H9 (cell line): ENCODE measurements around the gene KAZN. TPM values are rescaled to one million over a fixed set of nuclear protein-coding genes. Genes with fewer than 3 reads are reported as not detected.

Experiments
- DNase-seq: peaks from one replicate; pipeline ENCODE4 v3.0.0-alpha.2; 2017
- H2AFZ ChIP-seq: one replicate; pipeline ENCODE4 v1.6.1; 2013; ENCODE audit warnings: mild to moderate bottlenecking, low read length, control low read depth, moderate library complexity
- H2AK5ac ChIP-seq: 2 replicates; pipeline ENCODE4 v1.6.1; 2013; ENCODE audit warnings: low read length, control low read depth, mixed read lengths; ENCODE audit not compliant: insufficient read length
- H2BK120ac ChIP-seq: one replicate; pipeline ENCODE4 v1.6.1; 2013; ENCODE audit warnings: low read depth, mild to moderate bottlenecking, low read length, control low read depth, inconsistent platforms; ENCODE audit not compliant: poor library complexity, severe bottlenecking
- H2BK12ac ChIP-seq: 2 replicates; pipeline ENCODE4 v1.6.1; 2013; ENCODE audit warnings: low read length, control low read depth, mixed read lengths, low read depth; ENCODE audit not compliant: insufficient read length
- H2BK15ac ChIP-seq: 2 replicates; pipeline ENCODE4 v1.6.1; 2013; ENCODE audit warnings: low read depth, low read length, control low read depth
- H2BK20ac ChIP-seq: one replicate; pipeline ENCODE4 v1.6.1; 2013; ENCODE audit warnings: low read depth, mild to moderate bottlenecking, low read length, control low read depth, inconsistent platforms; ENCODE audit not compliant: poor library complexity, severe bottlenecking
- H2BK5ac ChIP-seq: 2 replicates; pipeline ENCODE4 v1.6.1; 2013; ENCODE audit warnings: low read length, control low read depth, mixed read lengths; ENCODE audit not compliant: insufficient read length
- H3K14ac ChIP-seq: 2 replicates; pipeline ENCODE4 v1.6.1; 2013; ENCODE audit warnings: low read length, control low read depth; ENCODE audit not compliant: insufficient read depth
- H3K18ac ChIP-seq: 2 replicates; pipeline ENCODE4 v1.6.1; 2013; ENCODE audit warnings: low read depth, mild to moderate bottlenecking, mixed read lengths, low read length, control low read depth; ENCODE audit not compliant: insufficient read length
- H3K23ac ChIP-seq: 2 replicates; pipeline ENCODE4 v1.6.1; 2013; ENCODE audit warnings: low read length, control low read depth, mixed read lengths, low read depth; ENCODE audit not compliant: insufficient read length
- H3K23me2 ChIP-seq: 2 replicates; pipeline ENCODE4 v1.6.1; 2013; ENCODE audit warnings: low read depth, mild to moderate bottlenecking, mixed read lengths, low read length, control low read depth; ENCODE audit not compliant: insufficient read length, poor library complexity, severe bottlenecking
- H3K27ac ChIP-seq: 2 replicates; pipeline ENCODE4 v1.5.1; 2013; ENCODE audit warnings: low read length, control low read depth, mixed read lengths, low read depth; ENCODE audit not compliant: insufficient read length
- H3K27me3 ChIP-seq: 2 replicates; pipeline ENCODE4 v1.6.1; 2013; ENCODE audit warnings: low read length, control low read depth, inconsistent platforms; ENCODE audit not compliant: insufficient read depth
- H3K4ac ChIP-seq: 2 replicates; pipeline ENCODE4 v1.6.1; 2013; ENCODE audit warnings: low read depth, mild to moderate bottlenecking, control low read depth, inconsistent platforms, low read length, moderate library complexity
- H3K4me1 ChIP-seq: 2 replicates; pipeline ENCODE4 v1.6.1; 2013; ENCODE audit warnings: low read length, control low read depth, inconsistent platforms; ENCODE audit not compliant: insufficient read depth
- H3K4me2 ChIP-seq: 2 replicates; pipeline ENCODE4 v1.6.1; 2013; ENCODE audit warnings: low read length, control low read depth, mixed read lengths; ENCODE audit not compliant: insufficient read length, insufficient read depth
- H3K56ac ChIP-seq: 2 replicates; pipeline ENCODE4 v1.6.1; 2013; ENCODE audit warnings: low read depth, mild to moderate bottlenecking, mixed read lengths, low read length, control low read depth; ENCODE audit not compliant: insufficient read length
- H3K79me1 ChIP-seq: 2 replicates; pipeline ENCODE4 v1.6.1; 2013; ENCODE audit warnings: low read depth, mild to moderate bottlenecking, moderate library complexity, low read length, control low read depth, inconsistent platforms; ENCODE audit not compliant: insufficient read depth, poor library complexity, severe bottlenecking
- H3K79me2 ChIP-seq: 2 replicates; pipeline ENCODE4 v1.6.1; 2013; ENCODE audit warnings: low read length, control low read depth, inconsistent platforms; ENCODE audit not compliant: insufficient read depth
- H3K9ac ChIP-seq: 2 replicates; pipeline ENCODE4 v1.6.1; 2013; ENCODE audit warnings: low read length, control low read depth, mixed read lengths; ENCODE audit not compliant: insufficient read length; ENCODE audit errors: extremely low read depth
- H3K9me3 ChIP-seq: one replicate; pipeline ENCODE4 v1.6.1; 2013; ENCODE audit warnings: low read depth, low read length, inconsistent platforms; ENCODE audit not compliant: control insufficient read depth
- H3T11ph ChIP-seq: one replicate; pipeline ENCODE4 v1.6.1; 2013; ENCODE audit warnings: mild to moderate bottlenecking, low read length, control low read depth, inconsistent platforms
- H4K20me1 ChIP-seq: one replicate; pipeline ENCODE4 v1.6.1; 2013; ENCODE audit not compliant: control insufficient read depth, insufficient read length, insufficient read depth
- H4K5ac ChIP-seq: 2 replicates; pipeline ENCODE4 v1.6.1; 2013; ENCODE audit warnings: low read depth, mild to moderate bottlenecking, mixed read lengths, low read length, control low read depth; ENCODE audit not compliant: insufficient read length
- H4K8ac ChIP-seq: replicated peaks from 2 replicates; pipeline ENCODE4 v1.6.1; 2013; ENCODE audit warnings: low read length, control low read depth, mixed read lengths, low read depth; ENCODE audit not compliant: insufficient read length
- H4K91ac ChIP-seq: 2 replicates; pipeline ENCODE4 v1.6.1; 2013; ENCODE audit warnings: low read depth, mild to moderate bottlenecking, moderate library complexity, mixed read lengths, low read length, control low read depth; ENCODE audit not compliant: insufficient read length
- H3K27ac Mint-ChIP-seq, 3 experiments: 2 replicates in 2 of 3; 3 replicates in 1 of 3; pipeline ENCODE4 v1.8.0; 2020 to 2021; ENCODE audit warnings: mixed read lengths in 3 of 3, mild to moderate bottlenecking in 1 of 3, moderate library complexity in 1 of 3
- H3K27me3 Mint-ChIP-seq: 2 replicates; pipeline ENCODE4 v1.8.0; 2021; ENCODE audit warnings: low read depth, mild to moderate bottlenecking, moderate library complexity, mixed read lengths
- H3K36me3 Mint-ChIP-seq, 3 experiments: 2 replicates in 2 of 3; 3 replicates in 1 of 3; pipeline ENCODE4 v1.8.0; 2020 to 2021; ENCODE audit warnings: low read depth in 3 of 3, mixed read lengths in 3 of 3; ENCODE audit not compliant: insufficient read depth in 1 of 3
- H3K4me1 Mint-ChIP-seq, 2 experiments: 2 replicates each; pipeline ENCODE4 v1.8.0; 2020; ENCODE audit warnings: mixed read lengths in 2 of 2
- H3K4me3 Mint-ChIP-seq, 2 experiments: 2 replicates in 1 of 2; 3 replicates in 1 of 2; pipeline ENCODE4 v1.8.0; 2020 to 2021; ENCODE audit warnings: mild to moderate bottlenecking in 2 of 2, mixed read lengths in 2 of 2, moderate library complexity in 1 of 2
- H3K9me3 Mint-ChIP-seq, 2 experiments: 2 replicates in 1 of 2; 3 replicates in 1 of 2; pipeline ENCODE4 v1.8.0; 2020; ENCODE audit warnings: mild to moderate bottlenecking in 2 of 2, mixed read lengths in 2 of 2, moderate library complexity in 1 of 2
- WGBS: extraction: QIAGEN DNeasy Blood & Tissue Kit; methylation state at CpG from one replicate; pipeline ENCODE4 v1.1.7; 2013; ENCODE audit warnings: missing lambda C conversion rate, low lambda C conversion rate, mixed read lengths; ENCODE audit not compliant: insufficient read length; ENCODE audit errors: extremely low coverage; 5-methylcytosine and 5-hydroxymethylcytosine counted together
- total RNA-seq: library from RNA; stranded (reverse); gene quantifications from 2 replicates; pipeline ENCODE4 v1.2.1, GENCODE V29; 2021
- TF ChIP-seq, protein P1 (sequence below): fragments of 200-600 bp; sonication (generic); conservative IDR thresholded peaks from 3 replicates; pipeline ENCODE4 v1.8.0; 2021; ENCODE audit warnings: antibody characterized with exemption, mild to moderate bottlenecking

Gene KAZN
- total RNA-seq, 1 experiment from 2014 or later: 7.6 TPM

DNA sequence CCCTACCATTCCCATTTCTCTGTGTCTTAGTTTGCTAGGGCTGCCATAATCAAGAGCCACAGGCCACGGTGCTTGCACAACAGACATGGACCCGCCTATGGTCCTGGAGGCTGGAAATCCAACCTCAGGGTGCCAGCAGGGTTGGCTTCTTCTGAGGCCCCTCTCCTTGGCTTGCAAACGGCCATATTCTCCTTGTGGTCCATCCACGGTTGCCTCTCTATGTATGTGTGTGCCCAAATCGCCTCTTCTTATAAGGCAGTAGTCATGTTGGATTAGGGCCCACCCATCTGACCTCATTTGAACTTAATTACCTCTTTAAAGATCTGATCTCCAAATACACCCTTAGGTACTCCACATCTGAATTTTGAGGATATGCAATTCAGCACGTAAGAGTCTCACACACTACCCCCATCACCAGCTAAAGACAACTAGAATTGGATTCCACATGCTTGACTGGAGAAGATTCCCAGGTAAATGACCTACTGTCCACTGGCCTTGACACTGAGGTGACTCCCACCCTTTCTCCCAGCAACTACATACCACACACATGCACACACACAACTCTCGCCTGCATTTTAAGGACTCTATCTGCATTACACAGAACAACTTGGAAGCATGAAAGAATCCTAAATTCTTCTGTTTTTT lies 526.7 kb downstream of the KAZN start:
- H2AFZ ChIP-seq: no peak overlapping the region
- H4K5ac ChIP-seq: no peak overlapping the region
- no CpG with 5 or more reads among the region's 7 CpGs for WGBS
- H2BK15ac ChIP-seq: no peak overlapping the region
- H3K27me3 ChIP-seq: no peaks in the 10 kb centered on the region
- H4K91ac ChIP-seq: no peak overlapping the region
- no peaks in the 10 kb centered on the region for H3K79me1 ChIP-seq
- no peak overlapping the region for H2BK5ac ChIP-seq
- H3K56ac ChIP-seq: no peak overlapping the region
- TF ChIP-seq, protein P1, sequence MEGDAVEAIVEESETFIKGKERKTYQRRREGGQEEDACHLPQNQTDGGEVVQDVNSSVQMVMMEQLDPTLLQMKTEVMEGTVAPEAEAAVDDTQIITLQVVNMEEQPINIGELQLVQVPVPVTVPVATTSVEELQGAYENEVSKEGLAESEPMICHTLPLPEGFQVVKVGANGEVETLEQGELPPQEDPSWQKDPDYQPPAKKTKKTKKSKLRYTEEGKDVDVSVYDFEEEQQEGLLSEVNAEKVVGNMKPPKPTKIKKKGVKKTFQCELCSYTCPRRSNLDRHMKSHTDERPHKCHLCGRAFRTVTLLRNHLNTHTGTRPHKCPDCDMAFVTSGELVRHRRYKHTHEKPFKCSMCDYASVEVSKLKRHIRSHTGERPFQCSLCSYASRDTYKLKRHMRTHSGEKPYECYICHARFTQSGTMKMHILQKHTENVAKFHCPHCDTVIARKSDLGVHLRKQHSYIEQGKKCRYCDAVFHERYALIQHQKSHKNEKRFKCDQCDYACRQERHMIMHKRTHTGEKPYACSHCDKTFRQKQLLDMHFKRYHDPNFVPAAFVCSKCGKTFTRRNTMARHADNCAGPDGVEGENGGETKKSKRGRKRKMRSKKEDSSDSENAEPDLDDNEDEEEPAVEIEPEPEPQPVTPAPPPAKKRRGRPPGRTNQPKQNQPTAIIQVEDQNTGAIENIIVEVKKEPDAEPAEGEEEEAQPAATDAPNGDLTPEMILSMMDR: no peak
- no peak overlapping the region for H2AK5ac ChIP-seq
- no peak overlapping the region for H3T11ph ChIP-seq
- H3K36me3 Mint-ChIP-seq: peaks cover 3 to 10% (median 8%) of the 10 kb centered on the region in 3 experiments; a peak in 6 of 7 replicates
- H3K4me1 Mint-ChIP-seq: peaks cover 9 to 13% of the 10 kb centered on the region in 2 experiments
- H3K27ac ChIP-seq: no peak overlapping the region
- H4K20me1 ChIP-seq: no peaks in the 10 kb centered on the region
- H3K9ac ChIP-seq: no peak overlapping the region
- H3K4me1 ChIP-seq: no peaks in the 10 kb centered on the region
- H3K4me2 ChIP-seq: no peak overlapping the region
- DNase-seq: no peak
- no peak overlapping the region for H3K4me3 Mint-ChIP-seq
- H3K27ac Mint-ChIP-seq: no peak overlapping the region
- no peak overlapping the region for H3K4ac ChIP-seq
- no peak overlapping the region for H3K23ac ChIP-seq
- peaks cover 9 to 15% of the 10 kb centered on the region in 2 experiments for H3K9me3 Mint-ChIP-seq
- H3K9me3 ChIP-seq: no peaks in the 10 kb centered on the region
- no peak overlapping the region for H2BK20ac ChIP-seq
- peaks cover 22% of the 10 kb centered on the region for H3K27me3 Mint-ChIP-seq
- H3K14ac ChIP-seq: no peak overlapping the region
- H3K23me2 ChIP-seq: no peaks in the 10 kb centered on the region
- H4K8ac ChIP-seq: no peak overlapping the region
- H2BK120ac ChIP-seq: no peak overlapping the region
- no peak overlapping the region for H3K18ac ChIP-seq
- H2BK12ac ChIP-seq: no peak overlapping the region
- no peaks in the 10 kb centered on the region for H3K79me2 ChIP-seq
